Fibroblast of lung (primary cell): ENCODE measurements around the gene GCLC.

Experiments
- EZH2 ChIP-seq: IDR thresholded peaks from 2 replicates; pipeline ENCODE4 v1.5.1; 2012; ENCODE audit warnings: low read length, control low read depth, mild to moderate bottlenecking; ENCODE audit errors: missing control alignments
- TF ChIP-seq, protein P1 (sequence below), 2 donors: IDR thresholded peaks in 1 of 2; conservative IDR thresholded peaks in 1 of 2; 1 replicate in 1 of 2; 2 replicates in 1 of 2; pipeline ENCODE4 v1.5.1; 2011 to 2012; ENCODE audit warnings: low read length in 2 of 2, control low read depth in 1 of 2, inconsistent platforms in 1 of 2, low read depth in 1 of 2, mild to moderate bottlenecking in 1 of 2

- TF ChIP-seq, protein P1, sequence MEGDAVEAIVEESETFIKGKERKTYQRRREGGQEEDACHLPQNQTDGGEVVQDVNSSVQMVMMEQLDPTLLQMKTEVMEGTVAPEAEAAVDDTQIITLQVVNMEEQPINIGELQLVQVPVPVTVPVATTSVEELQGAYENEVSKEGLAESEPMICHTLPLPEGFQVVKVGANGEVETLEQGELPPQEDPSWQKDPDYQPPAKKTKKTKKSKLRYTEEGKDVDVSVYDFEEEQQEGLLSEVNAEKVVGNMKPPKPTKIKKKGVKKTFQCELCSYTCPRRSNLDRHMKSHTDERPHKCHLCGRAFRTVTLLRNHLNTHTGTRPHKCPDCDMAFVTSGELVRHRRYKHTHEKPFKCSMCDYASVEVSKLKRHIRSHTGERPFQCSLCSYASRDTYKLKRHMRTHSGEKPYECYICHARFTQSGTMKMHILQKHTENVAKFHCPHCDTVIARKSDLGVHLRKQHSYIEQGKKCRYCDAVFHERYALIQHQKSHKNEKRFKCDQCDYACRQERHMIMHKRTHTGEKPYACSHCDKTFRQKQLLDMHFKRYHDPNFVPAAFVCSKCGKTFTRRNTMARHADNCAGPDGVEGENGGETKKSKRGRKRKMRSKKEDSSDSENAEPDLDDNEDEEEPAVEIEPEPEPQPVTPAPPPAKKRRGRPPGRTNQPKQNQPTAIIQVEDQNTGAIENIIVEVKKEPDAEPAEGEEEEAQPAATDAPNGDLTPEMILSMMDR (conservative IDR thresholded peaks at IDR 0.05 in 1 of 2, IDR thresholded peaks at IDR 0.05 in 1 of 2; ENCODE audit: low read depth in 1 of 2, low read length in 2 of 2): peak; percentile 96 to 99
- TF ChIP-seq EZH2: no peak
Measured at GRCh38 chr6:53484476-53485280, 60.2 kb downstream of the GCLC start.
